HG03103 (cell line): Measurements from ENCODE around the gene FAM156B.
"Not testable (repeated sequence)": the region's sequence is repeated elsewhere in the genome, so short reads cannot be mapped to it uniquely, and the experiment has no call there.

Experiments used
- ATAC-seq: cut with Tn5 transposase; IDR thresholded peaks from one replicate; pipeline ENCODE4 v1.9.1; 2021; ENCODE audit warnings: low read depth; ENCODE audit not compliant: unreplicated experiment

Gene FAM156B

DNA sequence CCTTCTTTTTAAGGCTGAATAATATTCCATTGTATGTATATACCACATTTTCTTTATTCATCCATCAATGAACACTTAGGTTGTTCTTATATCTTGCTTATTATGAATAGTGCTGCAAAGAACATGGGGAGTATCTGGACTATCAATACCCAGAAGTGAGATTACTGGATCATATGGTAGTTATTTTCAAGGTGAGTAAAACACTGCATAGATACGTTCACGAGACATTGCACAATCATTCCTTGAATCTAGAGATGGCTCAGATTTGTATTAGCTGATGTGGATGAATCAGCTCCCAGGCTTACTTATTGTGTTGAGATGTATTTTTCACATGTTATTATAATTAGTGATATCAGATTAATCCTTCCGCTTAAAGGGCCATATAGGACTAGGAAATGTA is 17.6 kb downstream of the FAM156B start:
- not testable (repeated sequence) for ATAC-seq

DNA sequence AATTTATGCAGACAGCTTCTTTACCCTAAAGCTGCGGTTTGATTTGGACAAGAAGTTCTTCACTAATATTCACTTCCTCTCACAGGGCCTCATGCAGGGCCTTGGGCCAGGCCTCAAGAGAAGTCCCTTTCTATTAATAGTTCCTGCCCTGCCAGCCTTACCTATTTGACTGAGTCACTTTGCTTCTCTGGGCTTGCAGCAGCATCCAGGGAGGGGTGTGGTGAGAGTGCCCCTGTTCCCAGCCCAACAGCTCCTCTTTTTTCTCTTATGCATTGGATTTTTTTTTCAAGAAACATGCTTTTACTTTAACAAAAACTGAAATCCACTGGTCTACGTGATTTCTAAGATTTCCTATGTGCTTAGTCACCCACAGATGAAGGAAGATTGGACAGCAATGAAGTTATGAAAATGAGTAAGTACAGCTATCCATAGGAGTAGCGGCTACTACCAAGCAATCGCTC is 26.7 kb downstream of the FAM156B start:
- ATAC-seq, result peak; percentile 39

DNA sequence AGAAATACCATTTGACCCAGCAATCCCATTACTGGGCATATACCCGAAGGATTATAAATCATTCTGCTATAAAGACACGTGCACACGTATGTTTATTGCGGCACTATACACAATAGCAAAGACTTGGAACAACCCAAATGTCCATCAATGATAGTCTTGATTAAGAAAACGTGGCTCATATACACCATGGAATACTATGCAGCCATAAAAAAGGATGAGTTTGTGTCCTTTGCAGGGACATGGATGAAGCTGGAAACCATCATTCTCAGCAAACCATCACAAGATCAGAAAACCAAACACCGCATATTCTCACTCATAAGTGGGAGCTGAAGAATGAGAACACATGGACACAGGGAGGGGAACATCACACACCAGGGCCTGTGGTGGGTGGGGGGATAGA is 33.1 kb downstream of the FAM156B start:
- not testable (repeated sequence) for ATAC-seq

DNA sequence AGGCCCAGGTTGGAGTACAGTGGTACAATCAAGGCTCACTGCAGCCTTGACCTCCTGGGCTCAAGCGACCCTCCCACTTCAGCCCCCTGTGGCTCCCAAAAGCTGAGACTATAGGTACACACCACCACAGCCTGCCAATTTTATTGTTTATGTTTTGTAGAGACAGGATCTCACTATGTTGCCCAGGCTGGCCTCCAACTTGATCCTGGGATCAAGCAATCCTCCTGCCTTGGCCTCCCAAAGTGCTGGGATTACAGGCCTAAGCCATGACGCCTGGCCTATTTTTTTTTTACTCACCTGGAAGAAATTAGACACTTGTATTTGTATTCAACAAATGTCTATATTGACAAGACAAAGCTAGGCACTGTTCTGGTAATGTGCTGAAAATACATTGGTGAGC is 36.1 kb downstream of the FAM156B start:
- no peak for ATAC-seq

DNA sequence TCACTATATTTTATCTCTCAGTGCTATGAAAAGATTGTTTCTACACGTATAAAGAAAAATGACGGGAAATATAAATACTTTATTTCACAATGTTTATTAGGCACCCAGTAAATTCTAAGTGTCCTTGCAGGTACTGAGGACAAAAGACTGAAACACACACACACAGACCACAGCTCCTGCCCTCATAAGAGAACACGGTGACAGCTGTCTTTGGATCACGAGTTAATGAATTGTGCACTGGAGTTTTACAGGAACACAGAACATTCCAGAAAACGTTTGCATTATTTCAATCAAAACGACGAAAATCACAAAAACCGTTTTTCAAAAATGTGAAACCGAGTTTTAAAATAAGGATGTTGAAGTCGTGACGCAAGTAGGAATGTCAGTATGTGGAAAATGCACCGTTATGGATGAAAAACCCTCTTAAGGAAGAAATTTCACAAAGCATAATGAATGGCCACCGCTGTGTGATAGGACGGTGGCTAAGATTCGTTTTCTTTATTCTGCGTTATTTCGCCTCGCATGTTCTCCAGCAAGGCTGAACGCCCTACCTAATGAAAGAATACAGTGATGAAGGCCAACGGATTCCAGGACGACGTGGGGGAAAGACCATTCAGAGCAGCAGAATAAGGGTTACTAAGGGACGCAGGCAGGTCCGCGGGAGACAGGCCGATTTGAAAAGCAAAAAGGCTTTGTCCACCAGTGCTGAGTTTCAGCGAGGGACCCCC is 37.0 kb downstream of the FAM156B start:
- peak; percentile 16 for ATAC-seq

DNA sequence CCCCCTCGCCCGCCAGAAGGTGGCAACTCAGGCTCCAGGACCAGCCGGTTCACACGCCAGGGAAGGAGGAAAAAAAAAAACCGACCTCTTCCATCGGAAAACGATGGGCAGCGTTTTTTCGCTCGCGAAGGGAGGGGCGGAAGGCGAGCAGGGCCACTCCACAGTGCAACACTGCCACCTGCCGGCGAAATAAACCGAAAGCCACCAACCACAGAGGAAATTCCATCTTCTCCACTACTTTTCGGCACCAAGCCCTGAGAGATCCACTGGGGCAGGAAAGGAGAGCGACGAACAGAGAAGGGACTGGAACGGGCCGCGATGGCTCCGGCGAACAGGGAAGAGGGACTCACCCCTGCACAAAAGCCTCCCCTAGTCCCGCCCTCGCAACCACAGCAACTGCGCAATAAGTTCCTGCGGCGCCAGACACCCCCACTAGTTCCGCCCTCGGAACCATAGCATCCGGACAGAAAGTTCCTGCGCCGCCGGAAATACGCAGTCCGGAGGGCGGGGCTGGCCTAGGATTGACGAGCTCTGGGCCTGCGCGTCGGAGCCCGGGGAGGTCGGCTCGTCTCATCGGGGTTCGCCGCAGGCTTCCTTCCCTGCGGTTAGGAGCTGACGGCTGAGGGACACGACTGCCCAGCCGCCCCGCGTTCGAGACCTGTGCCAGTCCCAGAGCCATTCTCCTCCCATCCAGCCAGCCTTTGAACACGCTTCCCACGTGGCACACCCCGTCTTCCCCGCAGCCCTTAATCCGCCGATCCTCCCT is 37.8 kb downstream of the FAM156B start:
- ATAC-seq, result peak; percentile 96

DNA sequence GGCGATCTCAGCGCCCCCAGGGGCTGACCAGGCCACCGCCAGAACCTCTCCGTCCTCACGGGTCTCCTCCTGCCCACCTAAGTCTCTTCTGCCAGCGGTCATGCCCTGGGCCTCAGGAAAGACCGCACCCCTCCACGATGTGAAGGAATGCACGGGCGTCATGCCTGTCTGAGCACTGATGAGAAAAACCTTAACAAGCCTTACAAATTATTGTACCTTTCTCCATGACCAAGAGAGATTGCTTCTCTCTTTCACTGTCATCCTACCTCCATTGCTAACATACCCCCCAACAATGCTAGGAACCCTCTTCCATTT is 38.3 kb downstream of the FAM156B start:
- not testable (repeated sequence) for ATAC-seq

DNA sequence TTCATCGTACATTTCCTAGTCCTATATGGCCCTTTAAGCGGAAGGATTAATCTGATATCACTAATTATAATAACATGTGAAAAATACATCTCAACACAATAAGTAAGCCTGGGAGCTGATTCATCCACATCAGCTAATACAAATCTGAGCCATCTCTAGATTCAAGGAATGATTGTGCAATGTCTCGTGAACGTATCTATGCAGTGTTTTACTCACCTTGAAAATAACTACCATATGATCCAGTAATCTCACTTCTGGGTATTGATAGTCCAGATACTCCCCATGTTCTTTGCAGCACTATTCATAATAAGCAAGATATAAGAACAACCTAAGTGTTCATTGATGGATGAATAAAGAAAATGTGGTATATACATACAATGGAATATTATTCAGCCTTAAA is 43.6 kb downstream of the FAM156B start:
- ATAC-seq, result not testable (repeated sequence)

DNA sequence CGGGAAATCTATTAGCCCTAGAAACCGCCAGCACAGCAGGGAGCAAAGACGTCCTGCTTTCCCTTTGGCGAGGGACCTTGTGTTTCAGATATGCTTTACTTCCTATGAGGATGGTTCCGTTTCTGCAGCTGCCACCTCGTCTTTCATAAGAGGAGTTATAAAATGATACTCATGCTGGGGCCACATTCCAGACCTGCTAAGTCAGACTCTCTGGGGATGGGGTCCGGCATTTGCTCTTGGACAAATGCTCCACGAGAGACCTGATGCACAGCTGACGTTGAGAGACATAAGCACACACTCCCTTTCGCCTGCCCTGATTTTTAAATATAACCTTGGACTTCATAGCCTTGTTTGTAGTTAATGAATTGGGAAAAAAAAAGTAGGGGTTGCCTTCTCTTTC is 44.6 kb downstream of the FAM156B start:
- ATAC-seq, result not testable (repeated sequence)

DNA sequence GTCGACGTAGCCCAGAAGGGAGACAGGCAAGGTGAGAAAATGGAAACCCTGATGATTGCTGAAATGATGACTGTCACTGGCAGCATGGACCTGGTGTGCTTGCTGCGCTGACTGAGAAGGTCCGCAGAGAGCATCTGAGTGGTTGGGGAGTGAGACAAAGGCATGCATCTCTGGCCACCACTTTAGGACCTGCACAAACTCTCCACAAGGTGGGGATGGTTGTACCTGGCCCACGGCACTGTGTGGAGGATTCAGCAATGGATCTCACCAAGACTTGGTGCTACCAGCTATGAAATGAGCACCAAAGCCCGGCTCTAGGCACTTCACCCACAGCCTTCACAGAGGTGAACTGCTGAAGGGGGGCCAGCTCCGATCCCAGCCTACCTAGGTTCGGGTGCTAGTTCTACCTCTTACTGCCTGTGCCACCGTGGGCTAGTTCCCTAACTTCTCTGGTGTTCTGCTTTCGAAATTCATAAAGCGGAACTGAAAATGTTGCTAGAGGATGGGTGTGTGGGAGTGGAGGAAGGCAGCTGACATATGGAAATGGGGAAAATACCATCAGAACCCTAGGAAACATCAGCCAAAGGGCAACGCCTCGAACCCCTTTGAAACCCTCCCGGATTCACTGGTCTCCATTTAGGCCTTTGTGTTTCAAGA is 48.8 kb downstream of the FAM156B start:
- not testable (repeated sequence) for ATAC-seq

DNA sequence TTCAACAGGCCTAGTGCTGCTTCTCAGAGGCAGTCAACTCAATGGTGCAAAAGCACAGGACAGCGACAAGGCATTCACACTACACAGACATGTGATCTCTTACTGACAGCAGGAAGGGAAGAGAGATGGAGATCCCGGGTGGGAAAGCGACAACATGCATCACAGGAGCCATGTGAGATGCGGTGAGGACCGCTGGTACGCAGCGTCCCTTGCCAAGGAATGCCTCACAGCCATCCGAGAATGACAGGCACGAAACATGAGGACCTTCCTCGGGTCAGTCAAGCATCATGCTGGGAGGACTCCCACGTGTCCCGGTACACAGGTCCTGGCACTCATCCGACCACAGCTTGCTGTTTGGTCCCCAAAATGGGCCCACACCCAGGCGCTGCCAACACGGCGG is 50.4 kb downstream of the FAM156B start:
- ATAC-seq, result not testable (repeated sequence)

DNA sequence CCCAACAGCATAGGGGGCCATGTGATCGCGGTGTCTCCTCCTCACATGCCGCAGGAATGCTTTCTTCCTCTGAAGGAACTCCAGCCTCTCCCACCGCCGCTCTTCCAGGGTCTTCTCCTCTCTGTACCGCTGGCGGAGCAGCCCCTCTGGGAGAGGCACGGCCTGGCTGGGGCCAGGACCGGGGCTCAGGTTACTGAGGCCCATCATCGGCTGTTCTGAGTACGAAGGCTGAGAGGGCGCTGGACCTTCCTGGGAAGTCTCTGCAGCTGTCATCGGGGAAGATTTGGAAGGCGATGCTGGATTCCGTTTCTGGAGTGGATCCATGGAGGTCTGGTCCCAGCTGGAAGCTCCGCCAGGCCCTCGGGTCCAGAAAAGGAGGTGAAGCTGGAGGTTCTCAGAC is 51.1 kb downstream of the FAM156B start:
- ATAC-seq, result not testable (repeated sequence)

DNA sequence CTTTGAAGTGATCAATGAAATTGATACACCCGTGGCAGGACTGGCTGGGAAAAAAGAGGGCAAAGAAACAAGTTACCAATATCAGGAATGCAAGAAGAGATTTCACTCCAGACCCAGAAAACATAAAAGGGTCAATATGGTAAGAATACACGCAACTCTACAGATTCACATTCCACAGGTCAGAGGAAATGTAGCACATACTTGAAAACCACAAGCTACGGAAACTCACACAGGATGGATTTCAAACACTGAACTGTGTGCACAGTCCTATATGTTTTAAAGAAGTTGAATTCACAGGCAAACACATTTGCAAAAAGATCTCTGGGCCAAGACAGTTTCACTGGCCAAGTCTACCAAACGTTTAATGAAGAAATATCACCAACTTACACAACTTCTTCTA is 52.2 kb downstream of the FAM156B start:
- ATAC-seq, result not testable (repeated sequence)

DNA sequence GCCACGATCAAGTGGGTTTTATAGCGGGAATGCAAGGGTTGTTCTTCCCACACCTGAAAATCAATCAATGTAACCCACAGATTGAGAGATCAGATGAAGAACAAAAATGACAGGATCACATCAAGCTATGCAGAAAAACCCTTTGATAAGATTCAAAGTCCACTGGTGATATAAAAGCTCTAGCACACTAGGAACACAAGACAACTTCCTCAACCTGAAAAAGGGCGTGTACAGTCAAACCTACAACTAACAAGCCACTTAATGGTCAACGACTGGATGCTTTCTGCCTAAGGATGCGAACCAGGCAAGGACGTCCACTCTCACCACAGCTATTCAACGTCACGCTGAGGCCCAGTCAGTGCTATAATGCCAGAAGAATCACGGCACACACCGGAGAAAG is 52.8 kb downstream of the FAM156B start:
- ATAC-seq, result not testable (repeated sequence)
